Hepatocyte (in vitro differentiated cells): ENCODE measurements around the gene CCNO. TPM values are rescaled to one million over a fixed set of nuclear protein-coding genes. Genes with fewer than 3 reads are reported as not detected.
A peak's percentile ranks its signal among the peaks of the same experiment; 100 is the strongest.

Experiments
- DNase-seq: peaks from one replicate; pipeline ENCODE4 v3.0.0-alpha.2; 2016; ENCODE audit warnings: low spot score
- H2AFZ ChIP-seq: fragments of 200-600 bp; sonication (generic); 2 replicates; pipeline ENCODE4 v1.6.0; 2016; ENCODE audit warnings: antibody characterized with exemption, mild to moderate bottlenecking
- H3K27ac ChIP-seq: fragments of 200-600 bp; sonication (generic); 2 replicates; pipeline ENCODE4 v1.5.1; 2016; ENCODE audit warnings: mild to moderate bottlenecking
- H3K27me3 ChIP-seq: fragments of 200-600 bp; sonication (generic); 2 replicates; pipeline ENCODE4 v1.6.1; 2016
- H3K36me3 ChIP-seq: fragments of 200-600 bp; sonication (generic); replicated peaks from 2 replicates; pipeline ENCODE4 v1.5.1; 2016; ENCODE audit warnings: low read depth; ENCODE audit not compliant: insufficient read depth
- H3K4me1 ChIP-seq: fragments of 200-600 bp; sonication (generic); 2 replicates; pipeline ENCODE4 v1.5.1; 2016; ENCODE audit warnings: mild to moderate bottlenecking, moderate library complexity; ENCODE audit not compliant: insufficient read depth
- H3K4me2 ChIP-seq: fragments of 200-600 bp; sonication (generic); 2 replicates; pipeline ENCODE4 v1.6.0; 2016
- H3K4me3 ChIP-seq: fragments of 200-600 bp; sonication (generic); 2 replicates; pipeline ENCODE4 v1.5.1; 2016; ENCODE audit warnings: mild to moderate bottlenecking
- H3K79me2 ChIP-seq: fragments of 200-600 bp; sonication (generic); 2 replicates; pipeline ENCODE4 v1.6.0; 2017; ENCODE audit warnings: mild to moderate bottlenecking
- H3K9me2 ChIP-seq: fragments of 200-600 bp; sonication (generic); replicated peaks from 2 replicates; pipeline ENCODE4 v1.6.0; 2017; ENCODE audit warnings: mild to moderate bottlenecking; ENCODE audit not compliant: insufficient read depth
- H3K9me3 ChIP-seq: fragments of 200-600 bp; sonication (generic); 2 replicates; pipeline ENCODE4 v1.5.1; 2016; ENCODE audit warnings: low read depth, mild to moderate bottlenecking
- H4K20me1 ChIP-seq: fragments of 200-600 bp; sonication (generic); 2 replicates; pipeline ENCODE4 v1.6.0; 2016; ENCODE audit warnings: mild to moderate bottlenecking; ENCODE audit not compliant: insufficient read depth, poor library complexity, severe bottlenecking
- CTCF ChIP-seq: fragments of 200-600 bp; sonication (generic); IDR thresholded peaks from 2 replicates; pipeline ENCODE4 v1.5.1; 2016; ENCODE audit warnings: antibody characterized with exemption, mild to moderate bottlenecking; ENCODE audit not compliant: poor library complexity
- EZH2 ChIP-seq: fragments of 200-600 bp; sonication (generic); IDR thresholded peaks from 2 replicates; pipeline ENCODE4 v1.6.1; 2016; ENCODE audit warnings: antibody characterized with exemption, mild to moderate bottlenecking, borderline replicate concordance
- EZH2phosphoT487 ChIP-seq: fragments of 200-600 bp; sonication (generic); IDR thresholded peaks from one replicate; pipeline ENCODE4 v1.6.1; 2018; ENCODE audit warnings: antibody characterized with exemption, mild to moderate bottlenecking, low read depth, moderate library complexity; ENCODE audit not compliant: unreplicated experiment, severe bottlenecking
- WGBS: methylation state at CpG from one replicate; pipeline ENCODE4 v1.1.6; 2016; ENCODE audit warnings: low lambda C conversion rate; ENCODE audit errors: missing lambda C conversion rate; 5-methylcytosine and 5-hydroxymethylcytosine counted together
- polyA plus RNA-seq: library from polyadenylated mRNA; unstranded; fragments of >200 nt; fragmentation: Nextera tagmentation; extraction: Ambion mirVana; gene quantifications from 2 replicates; pipeline ENCODE4 v1.2.1, GENCODE V29; 2016
- total RNA-seq: library from RNA; depleted of rRNA; stranded (reverse); fragments of >200 nt; gene quantifications from 2 replicates; pipeline ENCODE4 v1.2.3, GENCODE V29; 2014

The CCNO gene
- total and polyA plus RNA-seq, 2 experiments from 2014 or later = 0.13 to 0.97 TPM

GRCh38 chr5:55222092-55222984, 11.1 kb downstream of the CCNO start:
- H3K9me2 ChIP-seq = no peaks in the 10 kb centered on the region
- DNase-seq = no peak
- 22% methylated on average over 30 of the region's 30 CpGs for WGBS
- H3K36me3 ChIP-seq = no peaks in the 10 kb centered on the region
- peak overlapping the region; percentile 72 for H3K4me2 ChIP-seq
- no peaks in the 10 kb centered on the region for H4K20me1 ChIP-seq
- no peak overlapping the region for H3K27ac ChIP-seq
- peaks cover 25% of the 10 kb centered on the region for H3K4me1 ChIP-seq
- peaks cover 89% of the 10 kb centered on the region for H3K27me3 ChIP-seq
- TF ChIP-seq EZH2 (no peak), CTCF (no peak), EZH2phosphoT487 (peak; percentile 29)
- no peaks in the 10 kb centered on the region for H3K9me3 ChIP-seq
- H2AFZ ChIP-seq = no peak overlapping the region
- H3K79me2 ChIP-seq = no peaks in the 10 kb centered on the region
- no peak overlapping the region for H3K4me3 ChIP-seq

GRCh38 chr5:55220433-55221185, 12.8 kb downstream of the CCNO start:
- H3K4me3 ChIP-seq = peak overlapping the region; percentile 27
- no peaks in the 10 kb centered on the region for H3K36me3 ChIP-seq

GRCh38 chr5:55219770-55220169, 13.6 kb downstream of the CCNO start:
- WGBS = 89% methylated on average over 3 of the region's 3 CpGs
- Histone ChIP-seq H3K9me2 (no peaks in the 10 kb centered on the region), H3K4me3 (no peak overlapping the region), H4K20me1 (no peaks in the 10 kb centered on the region), H3K4me2 (no peak overlapping the region), H3K27ac (no peak overlapping the region), H3K9me3 (no peaks in the 10 kb centered on the region), H3K79me2 (no peaks in the 10 kb centered on the region), H2AFZ (no peak overlapping the region), H3K36me3 (no peaks in the 10 kb centered on the region), H3K27me3 (peaks cover 66% of the 10 kb centered on the region), H3K4me1 (peaks cover 16% of the 10 kb centered on the region)
- no peak for DNase-seq
- TF ChIP-seq CTCF = no peak
- TF ChIP-seq EZH2 = peak; percentile 10
- no peak for TF ChIP-seq EZH2phosphoT487

More at GRCh38 chr5:55220433-55221185, 12.8 kb downstream of the CCNO start:
- peaks cover 74% of the 10 kb centered on the region for H3K27me3 ChIP-seq
- peaks cover 16% of the 10 kb centered on the region for H3K4me1 ChIP-seq
- H3K9me2 ChIP-seq = no peaks in the 10 kb centered on the region
- H4K20me1 ChIP-seq = no peaks in the 10 kb centered on the region
- 2% methylated on average over 61 of the region's 62 CpGs for WGBS
- H3K9me3 ChIP-seq = no peaks in the 10 kb centered on the region
- peak overlapping the region; percentile 66 for H2AFZ ChIP-seq
- peak; percentile 79 for TF ChIP-seq EZH2
- TF ChIP-seq CTCF = peak; percentile 23
- TF ChIP-seq EZH2phosphoT487 = peak; percentile 58
- peak overlapping the region; percentile 93 for H3K4me2 ChIP-seq
- H3K27ac ChIP-seq = no peak overlapping the region
- DNase-seq = peak; percentile 39
- H3K79me2 ChIP-seq = no peaks in the 10 kb centered on the region
